Measurements from ENCODE around the gene KCTD13.
"Not testable (repeated sequence)": the region's sequence is repeated elsewhere in the genome, so short reads cannot be mapped to it uniquely, and the experiment has no call there.

The KCTD13 gene

DNA sequence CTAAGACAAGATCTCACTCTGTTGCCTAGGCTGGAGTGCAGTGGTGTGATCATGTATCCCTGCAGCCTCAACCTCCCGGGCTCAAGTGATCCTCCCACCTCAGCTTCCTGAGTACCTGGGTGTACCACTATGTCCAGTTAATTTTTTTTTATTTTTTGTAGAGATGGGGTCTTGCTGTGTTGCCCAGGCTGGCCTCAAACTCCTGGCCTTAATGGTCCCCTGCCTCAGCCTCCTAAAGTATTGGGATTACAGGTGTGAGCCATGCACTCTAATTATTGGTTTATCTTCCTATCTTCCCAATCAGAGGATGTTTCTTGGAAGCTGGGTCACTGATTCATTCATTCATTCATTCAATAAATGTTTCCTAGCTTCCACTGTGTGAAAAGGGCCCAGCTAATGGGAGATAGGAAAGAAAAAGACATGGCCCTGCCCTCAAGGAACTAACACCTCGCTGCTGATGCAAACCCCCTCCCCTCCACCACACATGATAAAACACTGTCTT, 17.3 kb downstream of the KCTD13 start:
- in situ Hi-C loops (cut with HindIII; ENCODE audit: low sequenced_read_pairs): no loop called here

DNA sequence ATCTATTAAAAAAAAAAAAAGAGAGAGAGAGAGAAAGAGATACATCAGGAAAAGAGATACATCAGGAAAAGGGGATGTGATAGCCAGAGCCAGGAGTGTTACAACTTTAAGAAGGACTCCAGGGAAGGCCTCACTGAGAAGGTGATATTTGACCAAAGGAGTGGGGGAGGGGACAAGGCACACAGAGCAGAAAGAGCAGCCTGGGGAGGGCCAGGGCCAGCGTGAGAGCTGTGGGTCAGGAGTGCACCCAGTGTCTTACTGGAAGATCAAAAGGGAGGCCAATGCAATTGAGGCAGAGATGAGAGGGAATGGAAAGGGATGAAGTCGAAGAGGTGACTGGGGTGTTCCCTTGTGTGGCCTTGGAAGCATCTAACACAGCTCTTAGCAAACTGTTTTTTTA, 18.1 kb downstream of the KCTD13 start:
- in situ Hi-C loops (cut with HindIII; ENCODE audit: low sequenced_read_pairs): no loop called here

DNA sequence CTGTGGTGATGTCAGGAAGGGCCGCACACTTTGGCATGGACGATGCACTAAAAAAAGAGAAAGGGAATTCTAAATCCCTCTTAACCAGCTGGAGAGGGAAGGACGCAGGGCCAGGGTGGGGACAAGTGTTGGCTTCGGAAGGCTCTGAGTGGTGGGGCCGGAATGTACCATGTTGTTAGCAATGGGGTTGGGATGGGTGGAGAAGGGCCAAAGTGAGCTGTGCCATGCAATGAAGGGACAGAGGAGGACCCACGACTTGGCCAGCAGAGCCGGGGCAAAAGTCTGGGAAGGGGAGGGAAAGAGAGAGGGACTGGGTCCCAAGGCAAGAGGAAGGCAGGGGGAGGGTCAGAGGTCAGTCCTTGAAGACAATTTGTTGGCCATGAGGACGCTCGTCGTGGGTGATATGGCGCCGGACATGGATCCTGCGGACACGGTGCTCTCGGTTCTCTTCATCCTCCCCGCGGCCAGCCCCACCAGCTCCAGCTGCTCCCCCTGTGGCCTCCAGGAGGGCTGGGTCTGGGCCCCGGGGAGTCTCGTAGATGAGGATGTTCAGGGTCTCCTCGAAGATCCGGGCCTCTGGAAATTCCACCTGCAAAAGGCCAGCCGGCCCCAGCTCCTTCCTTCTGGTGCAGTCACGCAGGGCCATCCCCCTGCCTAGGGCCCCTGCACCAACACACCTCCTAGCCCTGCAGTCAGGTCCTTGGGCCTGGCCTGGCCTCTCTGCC, 19.3 kb downstream of the KCTD13 start:
- in situ Hi-C loops (cut with HindIII; ENCODE audit: low sequenced_read_pairs): no loop called here

DNA sequence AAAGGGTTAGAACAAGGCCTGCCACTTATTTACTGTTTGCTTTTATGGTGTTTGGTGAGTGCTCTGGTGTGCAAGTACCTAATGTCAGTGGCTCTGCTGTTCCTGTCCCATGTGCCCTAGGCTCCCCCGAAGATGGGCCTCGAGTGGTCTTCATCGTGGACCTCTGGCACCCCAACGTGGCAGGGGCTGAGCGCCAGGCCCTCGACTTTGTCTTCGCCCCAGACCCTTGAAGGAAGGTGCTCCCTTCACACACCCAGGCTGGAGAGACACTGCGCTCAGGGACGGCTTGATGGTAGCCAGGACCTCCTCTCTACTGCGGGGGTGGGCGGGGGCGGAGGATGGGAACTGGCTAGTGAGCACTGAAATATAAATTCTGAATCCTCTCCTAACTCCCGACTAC, 20.4 kb downstream of the KCTD13 start:
- in situ Hi-C loops (cut with HindIII; ENCODE audit: low sequenced_read_pairs): no loop called here

DNA sequence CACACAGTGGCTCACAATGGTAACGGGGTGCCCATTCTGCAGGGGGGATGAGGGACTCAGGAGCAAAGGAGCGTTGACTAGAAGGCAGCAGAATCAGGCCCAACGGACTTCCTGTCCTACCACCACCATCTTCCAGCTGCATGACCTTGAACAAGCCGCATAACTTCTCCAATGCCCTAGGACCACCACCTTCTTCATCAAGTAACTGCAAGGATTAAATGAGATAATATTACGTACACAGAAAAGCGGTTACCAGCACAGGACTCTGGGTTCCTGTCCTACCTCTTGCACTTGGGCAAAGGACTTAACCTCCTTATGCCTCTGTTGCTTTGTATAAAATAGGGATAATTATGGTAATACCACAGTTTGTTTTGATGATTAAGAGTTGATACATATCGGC, 21.1 kb downstream of the KCTD13 start:
- in situ Hi-C loops (cut with HindIII; ENCODE audit: low sequenced_read_pairs): no loop called here

DNA sequence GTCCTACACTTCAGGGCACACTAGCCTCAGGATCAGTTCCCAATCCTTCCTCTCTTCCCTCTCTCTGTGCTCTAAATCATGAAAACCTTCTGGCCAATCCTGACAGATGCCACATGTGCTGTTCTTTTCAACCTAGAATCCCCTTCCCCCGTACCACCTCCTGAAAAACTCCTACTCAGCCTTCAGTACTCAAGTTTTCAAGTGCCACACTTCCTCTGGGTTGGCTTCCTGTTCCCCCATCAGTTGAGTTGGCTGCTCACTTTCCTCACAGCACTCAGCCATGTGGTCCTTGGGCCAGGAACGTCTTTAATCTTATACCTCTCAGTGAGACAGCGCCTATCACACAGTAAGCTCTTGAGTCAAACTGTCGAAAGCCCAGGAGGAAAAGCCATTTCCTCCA, 22.4 kb downstream of the KCTD13 start:
- in situ Hi-C loops (cut with HindIII; ENCODE audit: low sequenced_read_pairs): no loop called here

DNA sequence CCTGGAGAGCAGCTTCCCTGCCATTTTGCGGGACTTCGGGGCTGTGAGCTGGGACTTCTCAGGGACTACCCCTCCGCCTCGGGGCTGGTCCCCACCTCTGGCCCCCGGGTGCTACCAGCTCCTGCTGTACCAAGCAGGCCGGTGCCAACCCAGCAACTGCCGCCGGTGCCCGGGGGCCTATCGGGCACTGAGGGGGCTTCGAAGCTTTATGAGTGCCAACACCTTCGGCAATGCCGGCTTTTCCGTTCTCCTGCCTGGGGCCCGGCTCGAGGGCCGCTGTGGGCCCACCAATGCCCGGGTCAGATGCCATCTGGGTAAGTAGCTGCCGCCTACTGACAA, 24.4 kb downstream of the KCTD13 start:
- in situ Hi-C loops (cut with HindIII; ENCODE audit: low sequenced_read_pairs): no loop called here

DNA sequence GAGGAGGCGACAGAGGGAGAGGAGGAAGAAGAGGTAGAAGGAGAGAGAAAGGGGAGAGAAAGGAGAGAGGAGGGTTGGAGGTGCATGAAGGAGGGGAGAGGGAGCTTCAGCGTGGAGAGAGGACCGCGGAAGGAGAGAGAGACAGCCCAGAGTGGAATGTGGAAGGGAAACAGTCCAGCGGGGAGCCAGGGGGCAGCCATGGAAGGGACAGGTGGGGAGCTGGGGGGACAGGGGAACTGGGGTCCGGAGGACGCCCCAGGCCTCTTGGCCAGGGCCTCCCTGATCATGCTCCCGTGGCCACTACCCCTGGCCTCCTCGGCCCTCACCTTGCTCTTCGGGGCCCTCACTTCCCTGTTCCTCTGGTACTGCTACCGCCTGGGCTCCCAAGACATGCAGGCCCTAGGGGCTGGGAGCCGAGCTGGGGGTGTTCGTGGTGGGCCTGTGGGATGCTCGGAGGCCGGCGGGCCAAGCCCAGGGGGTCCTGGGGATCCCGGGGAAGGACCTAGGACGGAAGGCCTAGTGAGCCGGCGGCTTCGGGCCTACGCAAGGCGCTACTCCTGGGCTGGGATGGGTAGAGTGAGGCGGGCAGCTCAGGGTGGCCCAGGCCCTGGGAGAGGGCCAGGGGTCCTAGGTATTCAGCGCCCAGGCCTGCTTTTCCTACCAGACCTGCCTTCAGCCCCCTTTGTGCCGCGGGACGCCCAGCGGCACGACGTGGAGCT, 25.0 kb downstream of the KCTD13 start:
- in situ Hi-C loops (cut with HindIII; ENCODE audit: low sequenced_read_pairs): no loop called here

DNA sequence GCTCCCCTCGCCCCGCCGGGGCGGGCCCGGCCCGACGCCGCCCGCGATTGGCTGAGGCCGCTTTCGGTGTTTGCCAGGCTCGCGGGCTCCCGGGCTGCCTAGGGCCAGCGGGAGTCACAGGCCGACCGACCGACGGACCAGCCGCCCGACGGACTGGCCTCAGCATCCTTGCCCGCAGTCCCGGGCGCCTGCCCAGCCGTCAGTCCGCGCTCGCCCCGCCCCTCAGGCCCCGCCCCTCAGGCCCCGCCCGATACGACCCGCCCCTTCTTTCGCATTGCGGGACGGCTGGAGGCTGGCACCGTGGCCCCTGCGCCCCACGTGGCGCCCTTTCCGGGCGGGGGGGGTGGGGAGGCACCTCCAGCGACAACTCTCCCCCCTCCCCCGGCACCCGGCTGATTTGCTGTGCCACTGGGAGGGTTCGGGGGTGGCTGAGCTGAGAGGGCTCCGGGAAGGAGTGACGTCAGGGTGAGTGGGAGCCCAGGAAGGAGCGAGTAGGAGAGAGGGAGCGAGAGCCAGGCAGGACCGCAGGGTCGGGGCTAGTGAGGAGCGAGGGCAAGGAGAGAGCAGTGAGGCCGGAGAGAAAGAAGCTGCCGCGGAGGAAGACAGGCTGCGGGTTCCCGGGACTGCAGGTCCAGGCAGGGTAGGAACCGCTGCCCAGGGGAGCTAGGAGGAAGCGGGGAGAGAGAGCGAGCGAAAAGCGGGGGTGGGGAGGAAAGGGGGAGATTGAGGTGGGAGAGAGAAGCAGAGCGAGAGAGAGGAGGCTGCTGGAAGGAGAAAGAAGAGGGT, 25.7 kb downstream of the KCTD13 start, which contains the start of gene ASPHD1:
TSS of gene ASPHD1 (plus strand) at position 387 of the 786 bp plus-strand sequence. CDS start 484 bp downstream, outside the sequence.
- in situ Hi-C loops (cut with HindIII; ENCODE audit: low sequenced_read_pairs): no loop called here

DNA sequence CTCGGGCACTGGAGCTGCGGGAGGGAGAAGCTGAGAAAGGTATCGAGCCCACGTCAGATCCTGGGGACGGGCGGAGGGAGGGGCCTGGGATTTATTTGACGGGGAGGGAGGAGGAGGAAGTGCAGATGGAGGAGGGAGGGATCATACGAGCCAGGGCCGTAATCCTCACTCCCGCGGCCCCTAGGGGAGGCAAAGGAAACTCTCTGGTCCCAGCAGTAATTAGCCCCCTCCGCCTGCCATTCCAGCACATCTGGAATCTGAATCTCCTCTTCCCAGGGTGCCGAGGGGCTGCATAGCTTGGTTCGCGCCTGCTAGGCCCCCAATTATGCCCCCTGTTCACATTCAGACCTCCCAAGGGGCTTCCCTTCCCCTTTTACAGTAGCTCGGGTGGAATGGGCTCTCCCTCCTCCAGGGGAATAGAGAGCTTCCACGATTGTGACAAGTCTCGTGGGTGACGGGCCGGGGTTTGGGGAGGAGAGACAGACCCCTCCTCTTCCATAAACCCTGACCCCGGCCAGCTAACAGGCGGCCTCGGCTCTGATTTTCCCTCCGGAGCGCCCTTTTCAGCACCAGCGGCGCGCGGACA, 26.4 kb downstream of the KCTD13 start, which contains the start of gene SEZ6L2:
TSS of gene SEZ6L2 (minus strand) at position 35 of the 586 bp plus-strand sequence. CDS start 531 bp downstream, outside the sequence.
- in situ Hi-C loops (cut with HindIII; ENCODE audit: low sequenced_read_pairs): no loop called here

DNA sequence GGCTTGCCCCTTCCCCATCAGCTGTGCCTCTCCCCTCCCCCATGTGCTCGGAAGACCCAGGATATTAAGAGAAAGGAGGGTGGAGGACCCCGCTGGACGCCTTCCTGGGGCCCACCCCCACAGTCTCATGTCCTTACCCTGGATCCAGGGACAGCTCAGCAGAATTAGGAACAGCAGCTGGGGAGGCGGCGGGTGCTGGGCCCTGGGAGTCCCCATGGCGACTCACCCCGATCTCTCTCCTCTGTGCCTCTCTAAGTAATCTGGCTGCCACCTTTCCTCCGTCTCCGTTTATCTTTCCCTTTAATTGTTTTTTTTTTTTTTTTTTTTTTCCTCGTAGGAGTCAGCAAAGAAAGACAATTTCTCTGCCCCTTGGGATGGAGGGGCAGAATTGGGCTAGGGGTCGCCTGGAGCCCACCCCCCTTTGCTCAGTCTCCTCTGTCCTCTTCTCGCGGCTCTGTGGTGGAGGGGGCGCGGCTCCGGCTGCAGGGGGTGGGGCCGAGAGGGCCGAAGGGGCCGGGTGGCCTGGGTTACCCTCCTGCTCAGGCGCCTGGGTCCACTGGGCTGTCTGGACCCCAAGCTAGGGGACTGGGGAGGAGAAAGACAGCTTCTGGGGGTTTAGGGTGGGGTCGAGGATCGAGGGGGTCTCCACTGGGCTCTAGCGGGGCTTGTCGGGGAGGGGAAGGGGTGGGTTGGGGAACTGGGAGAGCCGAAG, 27.1 kb downstream of the KCTD13 start:
- in situ Hi-C loops (cut with HindIII; ENCODE audit: low sequenced_read_pairs): no loop called here

DNA sequence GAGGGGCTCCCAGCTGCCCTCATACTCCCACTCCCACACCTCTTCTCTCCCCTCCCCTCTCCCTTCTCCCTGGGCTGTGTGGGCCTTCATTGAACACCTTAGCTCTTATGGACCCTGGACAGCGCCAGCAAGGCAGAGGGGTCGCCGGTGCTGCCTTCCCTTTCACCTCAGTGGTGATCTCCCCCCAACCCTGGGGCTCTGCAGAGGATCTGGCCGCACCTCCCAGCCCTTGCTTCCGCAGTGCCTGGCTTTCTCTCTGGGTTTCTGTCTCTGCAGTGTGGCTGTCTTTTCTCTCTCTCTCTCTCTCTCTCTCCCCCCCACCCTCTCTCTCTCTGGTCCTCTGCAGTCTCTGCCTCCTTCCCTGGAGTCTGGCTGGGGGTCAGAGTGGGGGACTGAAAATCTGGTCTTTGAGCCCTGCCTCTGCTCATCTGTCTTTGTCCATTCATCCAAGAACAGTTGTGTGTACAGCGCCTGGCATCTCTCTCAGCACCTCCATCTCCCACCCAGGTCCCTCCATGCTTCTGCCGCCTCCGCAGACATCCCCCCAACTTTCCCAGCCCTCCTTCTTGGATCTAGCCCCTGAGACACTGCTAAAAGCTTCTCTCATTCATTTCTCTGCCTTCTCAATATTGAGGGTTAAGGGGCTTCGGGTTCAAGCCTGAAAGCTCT, 27.8 kb downstream of the KCTD13 start:
- in situ Hi-C loops (cut with HindIII; ENCODE audit: low sequenced_read_pairs): no loop called here

DNA sequence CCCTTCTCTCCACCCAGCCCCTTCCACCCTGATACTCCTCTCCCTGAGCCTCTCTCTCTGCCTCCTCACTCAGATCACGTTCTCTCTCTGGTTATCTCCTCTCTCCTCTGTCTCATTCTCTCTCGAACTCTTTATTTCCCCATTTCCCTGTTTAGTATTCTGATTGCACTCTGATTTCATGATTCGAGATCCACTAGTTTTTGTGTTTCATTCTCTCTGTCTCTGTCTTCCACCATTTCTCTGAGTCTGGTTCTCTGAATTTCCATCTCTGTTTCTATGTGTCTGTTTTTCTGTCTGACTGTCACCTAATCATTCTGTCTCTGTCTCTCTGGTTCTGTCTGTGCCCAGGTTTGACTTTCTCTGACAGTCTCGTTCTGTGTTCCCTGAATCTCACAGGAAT, 28.7 kb downstream of the KCTD13 start:
- in situ Hi-C loops (cut with HindIII; ENCODE audit: low sequenced_read_pairs): no loop called here

DNA sequence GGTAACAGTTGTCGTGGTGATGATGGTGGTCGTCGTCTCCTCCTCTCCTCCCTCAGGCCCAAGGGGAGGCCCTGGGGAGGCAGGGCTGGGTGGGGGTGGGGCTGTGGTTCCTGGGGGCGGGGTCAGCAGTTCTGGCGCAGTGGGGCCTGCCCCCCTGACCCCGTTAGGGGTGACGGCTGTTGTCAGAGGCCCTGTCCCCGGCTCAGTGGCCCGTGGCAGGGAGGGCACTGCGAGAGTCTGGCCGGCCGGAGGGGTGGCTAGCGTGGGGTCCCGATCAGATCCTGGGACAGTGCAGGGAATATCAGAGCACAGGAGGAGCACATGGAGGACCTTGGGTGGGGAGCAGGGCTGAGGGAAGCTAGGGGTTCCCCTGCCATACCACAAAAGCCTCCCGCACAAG, 29.2 kb downstream of the KCTD13 start:
- in situ Hi-C loops (cut with HindIII; ENCODE audit: low sequenced_read_pairs): no loop called here

DNA sequence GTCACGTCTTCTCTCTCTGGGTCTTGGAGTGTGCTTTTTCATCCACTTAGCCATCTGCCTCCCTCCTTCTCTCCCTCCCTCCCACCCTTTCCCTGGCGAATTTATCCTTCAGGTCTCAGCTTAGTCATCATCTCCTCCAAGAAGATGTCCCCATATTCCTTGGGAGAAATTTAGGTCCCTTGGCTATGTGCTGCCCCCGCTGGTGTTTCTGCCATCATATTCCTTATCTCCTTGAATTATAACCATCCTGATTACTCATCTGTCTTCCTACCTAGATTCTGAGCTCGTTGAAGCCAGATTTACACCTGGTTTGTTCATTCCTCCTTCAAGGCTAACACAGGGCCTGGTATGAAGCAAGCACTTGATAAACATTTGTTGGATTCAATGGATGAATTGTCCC, 31.7 kb downstream of the KCTD13 start:
- in situ Hi-C loops (cut with HindIII; ENCODE audit: low sequenced_read_pairs): no loop called here

DNA sequence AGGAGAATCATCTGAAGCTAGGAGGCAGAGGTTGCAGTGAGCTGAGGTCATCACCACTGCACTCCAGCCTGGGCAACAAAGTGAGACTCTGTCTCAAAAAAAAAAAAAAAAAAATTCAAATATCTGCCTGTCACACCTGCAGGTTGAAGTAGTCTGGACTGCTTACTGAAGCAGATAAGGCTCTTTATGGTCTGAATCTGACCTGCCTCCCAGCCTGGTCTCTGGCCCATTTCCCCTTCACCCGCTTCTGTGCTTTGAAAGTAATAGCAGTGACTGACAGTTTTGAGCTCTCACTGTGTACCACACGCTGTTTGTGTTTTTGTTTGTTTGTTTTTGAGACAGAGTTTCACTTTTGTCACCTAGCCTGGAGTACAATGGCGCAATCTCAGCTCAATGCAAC, 32.5 kb downstream of the KCTD13 start:
- in situ Hi-C loops (cut with HindIII; ENCODE audit: low sequenced_read_pairs): no loop called here

DNA sequence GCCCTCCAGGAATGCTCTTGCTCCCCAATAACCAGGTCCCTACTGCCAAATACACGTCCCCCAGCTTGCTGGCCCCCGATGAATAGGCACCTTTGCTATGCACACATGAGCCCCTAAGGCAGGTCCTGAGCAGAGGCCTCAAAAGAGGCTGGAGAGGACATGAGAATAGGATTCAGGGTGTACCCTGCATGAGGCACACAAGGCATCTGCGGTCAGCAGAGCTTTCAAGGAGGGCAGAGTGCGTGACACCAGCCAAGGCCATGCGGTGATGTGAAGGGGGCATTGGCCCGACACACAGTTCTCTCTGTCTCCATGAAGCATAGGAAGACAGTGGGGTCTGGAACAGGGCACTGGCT, 33.6 kb downstream of the KCTD13 start:
- in situ Hi-C loops (cut with HindIII; ENCODE audit: low sequenced_read_pairs): no loop called here

DNA sequence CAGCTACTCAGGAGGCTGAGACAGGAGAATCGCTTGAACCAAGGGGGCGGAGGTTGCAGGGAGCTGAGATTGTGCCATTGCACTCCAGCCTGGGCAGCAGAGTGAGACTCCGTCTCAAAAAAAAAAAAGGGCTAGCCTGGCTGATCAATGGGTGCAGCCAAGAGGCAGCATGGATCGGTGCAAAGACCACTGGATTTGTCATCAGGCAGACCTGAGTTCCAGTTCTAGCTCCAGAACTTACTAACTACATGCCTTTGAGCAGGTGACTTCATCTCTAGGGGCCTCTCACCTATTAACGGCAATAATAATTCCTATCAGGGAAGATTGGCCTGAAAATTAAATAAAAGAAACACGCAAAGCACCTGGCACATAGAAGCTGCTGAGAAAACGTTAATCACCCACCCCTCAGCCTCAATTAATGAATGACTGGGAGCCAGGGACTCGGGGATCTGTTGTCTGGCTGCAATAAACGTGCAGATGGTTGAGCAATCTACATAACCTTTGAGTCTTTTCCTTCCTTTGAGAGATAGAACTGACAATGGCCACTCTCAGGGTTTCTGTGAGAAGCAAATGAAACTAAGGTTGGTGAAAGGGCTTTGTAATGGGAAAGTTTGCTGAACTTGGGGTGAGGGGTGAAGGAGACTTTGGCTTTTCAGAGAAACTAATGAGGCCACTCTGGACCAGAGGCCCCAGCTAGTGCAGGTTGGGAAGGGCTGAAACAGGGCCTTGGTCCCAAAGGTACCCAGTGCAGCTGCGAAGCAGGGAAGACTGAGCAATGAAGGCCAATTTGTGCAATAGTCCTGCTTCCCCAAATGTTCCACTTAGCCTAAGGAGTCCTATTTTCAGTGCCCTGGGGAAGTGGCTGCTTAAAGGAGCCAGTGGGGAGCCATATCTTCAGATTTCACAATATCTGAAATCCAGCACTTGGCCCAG, 34.2 kb downstream of the KCTD13 start:
- in situ Hi-C loops (cut with HindIII; ENCODE audit: low sequenced_read_pairs): no loop called here

DNA sequence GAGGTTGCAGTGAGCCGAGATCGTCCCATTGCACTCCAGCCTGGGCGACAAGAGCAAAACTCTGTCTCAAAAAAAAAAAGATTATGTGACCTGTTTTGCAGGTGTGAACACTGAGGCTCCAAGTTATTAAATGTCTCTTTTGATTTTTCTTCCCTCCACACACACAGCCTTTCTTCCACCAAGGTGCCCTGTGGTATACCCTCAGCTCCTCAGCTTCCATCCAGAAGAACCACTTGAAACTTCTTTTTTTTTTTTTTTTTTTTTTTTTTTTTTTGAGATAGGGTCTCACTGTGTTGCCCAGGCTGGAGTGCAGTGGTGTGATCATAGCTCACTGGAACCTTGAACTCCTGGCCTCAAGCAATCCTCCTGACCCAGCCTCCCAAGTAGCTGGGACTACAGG, 36.7 kb downstream of the KCTD13 start:
- in situ Hi-C loops (cut with HindIII; ENCODE audit: low sequenced_read_pairs): not testable (repeated sequence)
